Measurements from ENCODE around the gene CFAP44. TPM values are rescaled to one million over a fixed set of nuclear protein-coding genes. Genes with fewer than 3 reads are reported as not detected.

Gene CFAP44
- total RNA-seq, 1 donor from 2014 or later: 1.3 TPM

GRCh38 chr3:113423699-113424098 lies 17.6 kb downstream of the CFAP44 start:
- TF ChIP-seq CTCF (IDR thresholded peaks at IDR 0.05; ENCODE audit: partially characterized antibody, unreplicated experiment): no peak
- H3K36me3 Mint-ChIP-seq (ENCODE audit: unreplicated experiment): no peaks in the 10 kb centered on the region
- H3K4me1 Mint-ChIP-seq (ENCODE audit: low read depth, unreplicated experiment): no peaks in the 10 kb centered on the region
- H3K4me3 Mint-ChIP-seq (ENCODE audit: unreplicated experiment): no peak overlapping the region
- no peaks in the 10 kb centered on the region for H3K27me3 Mint-ChIP-seq (ENCODE audit: unreplicated experiment)
- DNase-seq: no peak
- H3K9me3 Mint-ChIP-seq (ENCODE audit: unreplicated experiment): no peaks in the 10 kb centered on the region
- no peak overlapping the region for H3K27ac Mint-ChIP-seq (ENCODE audit: unreplicated experiment)

GRCh38 chr3:113421082-113421481 lies 20.2 kb downstream of the CFAP44 start:
- TF ChIP-seq CTCF (IDR thresholded peaks at IDR 0.05; ENCODE audit: partially characterized antibody, unreplicated experiment): no peak
- DNase-seq: no peak
- no peaks in the 10 kb centered on the region for H3K27me3 Mint-ChIP-seq (ENCODE audit: unreplicated experiment)
- no peaks in the 10 kb centered on the region for H3K36me3 Mint-ChIP-seq (ENCODE audit: unreplicated experiment)
- H3K9me3 Mint-ChIP-seq (ENCODE audit: unreplicated experiment): no peaks in the 10 kb centered on the region
- no peak overlapping the region for H3K4me3 Mint-ChIP-seq (ENCODE audit: unreplicated experiment)
- no peaks in the 10 kb centered on the region for H3K4me1 Mint-ChIP-seq (ENCODE audit: low read depth, unreplicated experiment)
- no peak overlapping the region for H3K27ac Mint-ChIP-seq (ENCODE audit: unreplicated experiment)

- H3K4me1 Mint-ChIP-seq (ENCODE audit: low read depth, unreplicated experiment): no peaks in the 10 kb centered on the region
- no peak for TF ChIP-seq CTCF (IDR thresholded peaks at IDR 0.05; ENCODE audit: partially characterized antibody, unreplicated experiment)
- no peak overlapping the region for H3K27ac Mint-ChIP-seq (ENCODE audit: unreplicated experiment)
- no peak overlapping the region for H3K4me3 Mint-ChIP-seq (ENCODE audit: unreplicated experiment)
- no peak for DNase-seq
- peaks cover 2% of the 10 kb centered on the region for H3K27me3 Mint-ChIP-seq (ENCODE audit: unreplicated experiment)
- peaks cover 6% of the 10 kb centered on the region for H3K9me3 Mint-ChIP-seq (ENCODE audit: unreplicated experiment)
- peaks cover 7% of the 10 kb centered on the region for H3K36me3 Mint-ChIP-seq (ENCODE audit: unreplicated experiment)
These were observed 31.6 kb downstream of the CFAP44 start for GRCh38 chr3:113409676-113410075.

GRCh38 chr3:113405180-113405579 lies 36.1 kb downstream of the CFAP44 start:
- H3K4me1 Mint-ChIP-seq (ENCODE audit: low read depth, unreplicated experiment): no peaks in the 10 kb centered on the region
- no peak overlapping the region for H3K27ac Mint-ChIP-seq (ENCODE audit: unreplicated experiment)
- no peak overlapping the region for H3K4me3 Mint-ChIP-seq (ENCODE audit: unreplicated experiment)
- no peak for TF ChIP-seq CTCF (IDR thresholded peaks at IDR 0.05; ENCODE audit: partially characterized antibody, unreplicated experiment)
- no peaks in the 10 kb centered on the region for H3K36me3 Mint-ChIP-seq (ENCODE audit: unreplicated experiment)
- no peaks in the 10 kb centered on the region for H3K27me3 Mint-ChIP-seq (ENCODE audit: unreplicated experiment)
- H3K9me3 Mint-ChIP-seq (ENCODE audit: unreplicated experiment): no peaks in the 10 kb centered on the region
- no peak for DNase-seq

GRCh38 chr3:113404637-113405036 lies 36.7 kb downstream of the CFAP44 start:
- H3K9me3 Mint-ChIP-seq (ENCODE audit: unreplicated experiment): no peaks in the 10 kb centered on the region
- H3K4me3 Mint-ChIP-seq (ENCODE audit: unreplicated experiment): no peak overlapping the region
- DNase-seq: no peak
- no peaks in the 10 kb centered on the region for H3K36me3 Mint-ChIP-seq (ENCODE audit: unreplicated experiment)
- H3K27me3 Mint-ChIP-seq (ENCODE audit: unreplicated experiment): no peaks in the 10 kb centered on the region
- TF ChIP-seq CTCF (IDR thresholded peaks at IDR 0.05; ENCODE audit: partially characterized antibody, unreplicated experiment): no peak
- no peaks in the 10 kb centered on the region for H3K4me1 Mint-ChIP-seq (ENCODE audit: low read depth, unreplicated experiment)
- H3K27ac Mint-ChIP-seq (ENCODE audit: unreplicated experiment): no peak overlapping the region

Small RNAs within 50 kb of the gene (microRNA-seq; reads per million reads assigned to microRNA genes)
- gene MIR8076 (ENCODE audit: unreplicated experiment): not detected

Other genes with a start within 250 kb of the CFAP44 start
- 32.9 TPM for gene BOC, start 229.9 kb downstream of the CFAP44 start, total RNA-seq (ENCODE audit: unreplicated experiment)
- 7.0 TPM for gene SPICE1, start 73.7 kb upstream of the CFAP44 start, total RNA-seq (ENCODE audit: unreplicated experiment)
- gene SIDT1, start 91.1 kb upstream of the CFAP44 start, total RNA-seq (ENCODE audit: unreplicated experiment): not detected